ENCODE data around the gene ZC3H11A. TPM values are rescaled to one million over a fixed set of nuclear protein-coding genes. Genes with fewer than 3 reads are reported as not detected.

Gene ZC3H11A
- total RNA-seq, 1 donor from 2014 or later: 111 TPM

DNA sequence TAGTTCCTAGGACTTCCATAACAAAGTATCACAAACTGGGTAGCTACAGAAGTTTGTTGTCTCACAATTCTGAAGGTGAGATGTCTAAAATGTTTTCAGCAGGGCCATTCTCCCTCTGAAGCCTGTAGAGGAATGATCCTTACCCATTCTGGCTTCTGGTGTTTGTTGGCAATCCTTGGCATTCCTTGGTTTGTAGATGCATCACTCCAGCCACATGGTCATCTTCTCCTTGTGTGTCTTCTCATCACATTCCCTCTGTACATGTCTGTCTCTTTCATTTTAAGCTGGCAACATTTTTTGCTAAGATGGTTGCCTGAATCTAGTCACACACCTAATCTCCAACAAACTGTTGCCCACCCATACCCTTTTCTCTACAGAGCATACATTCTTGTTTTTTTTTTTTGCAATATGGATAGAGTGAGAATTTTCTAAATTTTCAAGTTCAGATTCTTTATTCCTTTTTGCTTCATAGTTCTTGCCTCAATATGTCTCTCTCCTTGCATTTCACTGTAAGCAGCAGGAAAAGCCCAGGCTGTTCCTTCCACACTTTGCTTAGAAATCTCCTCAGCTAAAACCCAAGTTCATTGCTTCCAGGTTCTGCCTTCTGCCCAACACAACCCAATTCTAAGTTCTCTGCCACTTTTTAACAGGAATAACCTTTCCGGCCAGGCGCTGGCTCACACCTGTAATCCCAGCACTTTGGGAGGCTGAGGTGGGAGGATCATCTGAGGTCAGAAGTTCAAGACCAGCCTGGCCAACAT lies 18.3 kb downstream of the ZC3H11A start:
- Histone ChIP-seq H3K27ac (no peak overlapping the region), H3K36me3 (peaks cover 0 to 39% of the 10 kb centered on the region in 2 donors), H3K27me3 (no peaks in the 10 kb centered on the region), H3K4me3 (no peak overlapping the region), H3K4me1 (peaks cover 7% of the 10 kb centered on the region), H3K9me3 (no peaks in the 10 kb centered on the region)
- no peak for DNase-seq (ENCODE audit: extremely low spot score in 2 of 2)
- intact Hi-C loops (cut with DNase I): no loop called here
- TF ChIP-seq CTCF (IDR thresholded peaks at IDR 0.05) (no peak), POLR2AphosphoS5 (IDR thresholded peaks at IDR 0.05; ENCODE audit: insufficient read depth in 1 of 2, low read depth in 1 of 2) (no peak), POLR2A (IDR thresholded peaks at IDR 0.05) (no peak)

- TF ChIP-seq POLR2AphosphoS5 (IDR thresholded peaks at IDR 0.05; ENCODE audit: insufficient read depth in 1 of 2, low read depth in 1 of 2) (no peak), CTCF (IDR thresholded peaks at IDR 0.05) (no peak), POLR2A (IDR thresholded peaks at IDR 0.05) (no peak)
- no peak overlapping the region for H3K27ac ChIP-seq
- no peak for DNase-seq (ENCODE audit: extremely low spot score in 2 of 2)
- intact Hi-C loops (cut with DNase I): no loop called here
- no peak overlapping the region for H3K4me3 ChIP-seq
- peaks cover 6% of the 10 kb centered on the region for H3K4me1 ChIP-seq
- H3K27me3 ChIP-seq: no peaks in the 10 kb centered on the region
- H3K36me3 ChIP-seq: peaks cover 0 to 74% of the 10 kb centered on the region in 2 donors
- H3K9me3 ChIP-seq: no peaks in the 10 kb centered on the region
These were observed 23.0 kb downstream of the ZC3H11A start for GRCh38 chr1:203818399-203818798.

DNA sequence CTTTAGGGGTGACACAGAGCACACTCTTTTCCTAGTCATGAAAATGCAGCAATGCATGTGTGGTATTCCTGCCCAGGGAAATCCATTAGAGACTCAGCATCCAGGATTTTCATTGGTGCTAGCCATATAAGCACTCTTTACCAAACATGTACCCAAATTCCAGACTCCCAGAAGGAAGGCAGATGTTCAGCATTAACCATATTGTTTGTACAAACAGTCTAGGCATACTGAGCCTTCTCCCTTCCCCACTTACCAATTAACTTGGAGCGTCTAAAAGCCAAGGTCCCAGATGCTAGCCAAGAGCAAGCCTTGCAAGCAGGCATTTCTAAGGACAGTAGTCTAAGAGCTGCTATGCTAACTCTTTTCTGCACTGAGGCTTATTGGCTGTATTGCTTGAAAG lies 27.9 kb downstream of the ZC3H11A start:
- H3K27me3 ChIP-seq: no peaks in the 10 kb centered on the region
- H3K4me1 ChIP-seq: peaks cover 6% of the 10 kb centered on the region
- TF ChIP-seq POLR2A (IDR thresholded peaks at IDR 0.05): no peak
- TF ChIP-seq POLR2AphosphoS5 (IDR thresholded peaks at IDR 0.05; ENCODE audit: insufficient read depth in 1 of 2, low read depth in 1 of 2): no peak
- no peak for TF ChIP-seq CTCF (IDR thresholded peaks at IDR 0.05)
- no peak overlapping the region for H3K4me3 ChIP-seq
- no peaks in the 10 kb centered on the region for H3K9me3 ChIP-seq
- peaks cover 0 to 56% of the 10 kb centered on the region in 2 donors for H3K36me3 ChIP-seq
- intact Hi-C loops (cut with DNase I): no loop called here
- no peak overlapping the region for H3K27ac ChIP-seq
- no peak for DNase-seq (ENCODE audit: extremely low spot score in 2 of 2)

DNA sequence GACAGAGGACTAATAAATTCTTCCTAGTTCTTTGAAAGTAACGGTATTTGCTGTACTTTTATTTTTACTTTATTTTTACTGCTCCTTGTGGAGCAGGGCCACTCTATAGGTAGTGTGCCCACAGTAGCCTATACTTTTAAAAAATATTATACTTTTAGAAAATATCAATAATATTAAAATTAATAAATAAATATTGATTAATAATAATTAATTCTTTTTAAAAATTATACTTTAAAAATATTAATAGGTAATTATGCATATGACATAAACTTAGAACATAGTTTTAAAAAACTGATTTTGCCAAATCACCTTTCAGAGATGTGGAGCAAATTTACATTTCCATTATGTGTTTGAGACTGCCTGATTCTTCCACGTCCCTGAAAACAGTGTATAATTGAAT lies 30.8 kb downstream of the ZC3H11A start:
- Histone ChIP-seq H3K27ac (no peak overlapping the region), H3K36me3 (peaks cover 0 to 54% of the 10 kb centered on the region in 2 donors), H3K9me3 (no peaks in the 10 kb centered on the region), H3K4me1 (peaks cover 6% of the 10 kb centered on the region), H3K4me3 (no peak overlapping the region), H3K27me3 (no peaks in the 10 kb centered on the region)
- no peak for DNase-seq (ENCODE audit: extremely low spot score in 2 of 2)
- intact Hi-C loops (cut with DNase I): no loop called here
- TF ChIP-seq CTCF (IDR thresholded peaks at IDR 0.05): no peak
- TF ChIP-seq POLR2AphosphoS5 (IDR thresholded peaks at IDR 0.05; ENCODE audit: insufficient read depth in 1 of 2, low read depth in 1 of 2): no peak
- no peak for TF ChIP-seq POLR2A (IDR thresholded peaks at IDR 0.05)

- TF ChIP-seq POLR2AphosphoS5 (IDR thresholded peaks at IDR 0.05; ENCODE audit: insufficient read depth in 1 of 2, low read depth in 1 of 2): no peak
- TF ChIP-seq POLR2A (IDR thresholded peaks at IDR 0.05): no peak
- TF ChIP-seq CTCF (IDR thresholded peaks at IDR 0.05): no peak
- intact Hi-C loops (cut with DNase I): no loop called here
- peaks cover 0 to 58% of the 10 kb centered on the region in 2 donors for H3K36me3 ChIP-seq
- DNase-seq (ENCODE audit: extremely low spot score in 2 of 2): no peak
- no peaks in the 10 kb centered on the region for H3K9me3 ChIP-seq
- peaks cover 3% of the 10 kb centered on the region for H3K4me1 ChIP-seq
- no peak overlapping the region for H3K27ac ChIP-seq
- H3K4me3 ChIP-seq: no peak overlapping the region
- no peaks in the 10 kb centered on the region for H3K27me3 ChIP-seq
These were observed 32.6 kb downstream of the ZC3H11A start for GRCh38 chr1:203828002-203828401.

Measured in vagina (tissue), 2 donors.